HG02763 (cell line): Measurements from ENCODE around the gene GTF3C5.
"Not testable (repeated sequence)": the region's sequence is repeated elsewhere in the genome, so short reads cannot be mapped to it uniquely, and the experiment has no call there.

ENCODE experiments used
- ATAC-seq: cut with Tn5 transposase; IDR thresholded peaks from one replicate; pipeline ENCODE4 v1.9.1; 2021; ENCODE audit warnings: mild to moderate bottlenecking, moderate library complexity; ENCODE audit not compliant: unreplicated experiment

GTF3C5 gene

GRCh38 chr9:133086894-133087293 is 56.1 kb downstream of the GTF3C5 start:
- no peak for ATAC-seq

- no peak for ATAC-seq
These were observed 56.8 kb downstream of the GTF3C5 start for GRCh38 chr9:133087429-133088145.

- ATAC-seq: no peak
These were observed 57.5 kb downstream of the GTF3C5 start for GRCh38 chr9:133088146-133088750.

GRCh38 chr9:133088756-133089155 is 58.0 kb downstream of the GTF3C5 start:
- ATAC-seq: no peak

GRCh38 chr9:133089271-133089671 is 58.5 kb downstream of the GTF3C5 start:
- no peak for ATAC-seq

- ATAC-seq: no peak
These were observed 59.4 kb downstream of the GTF3C5 start for GRCh38 chr9:133090187-133090586.

- no peak for ATAC-seq
These were observed 60.1 kb downstream of the GTF3C5 start for GRCh38 chr9:133090752-133091385.

GRCh38 chr9:133094351-133094750 is 63.6 kb downstream of the GTF3C5 start:
- ATAC-seq: not testable (repeated sequence)

GRCh38 chr9:133094842-133095393 is 64.1 kb downstream of the GTF3C5 start:
- ATAC-seq: no peak

- ATAC-seq: no peak
These were observed 67.4 kb downstream of the GTF3C5 start for GRCh38 chr9:133098104-133098754.

- no peak for ATAC-seq
These were observed 68.1 kb downstream of the GTF3C5 start for GRCh38 chr9:133098871-133099270.

- ATAC-seq: no peak
These were observed 69.1 kb downstream of the GTF3C5 start for GRCh38 chr9:133099726-133100505.

GRCh38 chr9:133100506-133101355 is 69.9 kb downstream of the GTF3C5 start:
- no peak for ATAC-seq

GRCh38 chr9:133101356-133102189 is 70.8 kb downstream of the GTF3C5 start:
- ATAC-seq: no peak

GRCh38 chr9:133102190-133103021 is 71.6 kb downstream of the GTF3C5 start:
- no peak for ATAC-seq

- ATAC-seq: no peak
These were observed 72.6 kb downstream of the GTF3C5 start for GRCh38 chr9:133103183-133103986.

GRCh38 chr9:133103987-133104505 is 73.2 kb downstream of the GTF3C5 start:
- no peak for ATAC-seq
